Osteocyte (in vitro differentiated cells): ENCODE data around the gene TCTN3. TPM values are rescaled to one million over a fixed set of nuclear protein-coding genes. Genes with fewer than 3 reads are reported as not detected.

Source experiments
- DNase-seq: peaks from one replicate; pipeline ENCODE4 v3.0.0; 2021; ENCODE audit warnings: mixed read lengths; ENCODE audit not compliant: unreplicated experiment; ENCODE audit errors: extremely low spot score
- H3K27ac Mint-ChIP-seq: one replicate; pipeline ENCODE4 v1.8.0; 2021; ENCODE audit warnings: mild to moderate bottlenecking, mixed read lengths; ENCODE audit not compliant: unreplicated experiment
- H3K27me3 Mint-ChIP-seq: one replicate; pipeline ENCODE4 v1.8.0; 2021; ENCODE audit warnings: mixed read lengths; ENCODE audit not compliant: unreplicated experiment
- H3K36me3 Mint-ChIP-seq: one replicate; pipeline ENCODE4 v1.8.0; 2021; ENCODE audit warnings: mixed read lengths; ENCODE audit not compliant: unreplicated experiment
- H3K4me1 Mint-ChIP-seq: one replicate; pipeline ENCODE4 v1.8.0; 2021; ENCODE audit warnings: mixed read lengths; ENCODE audit not compliant: unreplicated experiment
- H3K4me3 Mint-ChIP-seq: one replicate; pipeline ENCODE4 v1.8.0; 2021; ENCODE audit warnings: mild to moderate bottlenecking, moderate library complexity, mixed read lengths; ENCODE audit not compliant: unreplicated experiment
- H3K9me3 Mint-ChIP-seq: one replicate; pipeline ENCODE4 v1.8.0; 2021; ENCODE audit warnings: mixed read lengths; ENCODE audit not compliant: unreplicated experiment
- total RNA-seq: library from RNA; stranded (reverse); gene quantifications from 2 replicates; pipeline ENCODE4 v1.2.1, GENCODE V29; 2021
- TF ChIP-seq, protein P1 (sequence below): fragments of 200-600 bp; sonication (generic); IDR thresholded peaks from 2 replicates; pipeline ENCODE4 v1.5.0; 2021; ENCODE audit warnings: antibody characterized with exemption, mild to moderate bottlenecking, moderate library complexity

TCTN3 gene
- total RNA-seq, 1 donor from 2014 or later, result 36.4 TPM

- Mint-ChIP-seq H3K9me3 (no peaks in the 10 kb centered on the region), H3K4me3 (no peak overlapping the region), H3K36me3 (no peaks in the 10 kb centered on the region), H3K27ac (no peak overlapping the region), H3K27me3 (peaks cover 2% of the 10 kb centered on the region), H3K4me1 (no peaks in the 10 kb centered on the region)
- no peak for DNase-seq
- TF ChIP-seq, protein P1, sequence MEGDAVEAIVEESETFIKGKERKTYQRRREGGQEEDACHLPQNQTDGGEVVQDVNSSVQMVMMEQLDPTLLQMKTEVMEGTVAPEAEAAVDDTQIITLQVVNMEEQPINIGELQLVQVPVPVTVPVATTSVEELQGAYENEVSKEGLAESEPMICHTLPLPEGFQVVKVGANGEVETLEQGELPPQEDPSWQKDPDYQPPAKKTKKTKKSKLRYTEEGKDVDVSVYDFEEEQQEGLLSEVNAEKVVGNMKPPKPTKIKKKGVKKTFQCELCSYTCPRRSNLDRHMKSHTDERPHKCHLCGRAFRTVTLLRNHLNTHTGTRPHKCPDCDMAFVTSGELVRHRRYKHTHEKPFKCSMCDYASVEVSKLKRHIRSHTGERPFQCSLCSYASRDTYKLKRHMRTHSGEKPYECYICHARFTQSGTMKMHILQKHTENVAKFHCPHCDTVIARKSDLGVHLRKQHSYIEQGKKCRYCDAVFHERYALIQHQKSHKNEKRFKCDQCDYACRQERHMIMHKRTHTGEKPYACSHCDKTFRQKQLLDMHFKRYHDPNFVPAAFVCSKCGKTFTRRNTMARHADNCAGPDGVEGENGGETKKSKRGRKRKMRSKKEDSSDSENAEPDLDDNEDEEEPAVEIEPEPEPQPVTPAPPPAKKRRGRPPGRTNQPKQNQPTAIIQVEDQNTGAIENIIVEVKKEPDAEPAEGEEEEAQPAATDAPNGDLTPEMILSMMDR, result no peak
Observed at GRCh38 chr10:95716866-95717265, 23.1 kb upstream of the TCTN3 start.

- TF ChIP-seq, protein P1, result no peak
- peaks cover 2% of the 10 kb centered on the region for H3K27me3 Mint-ChIP-seq
- no peaks in the 10 kb centered on the region for H3K36me3 Mint-ChIP-seq
- H3K9me3 Mint-ChIP-seq, result no peaks in the 10 kb centered on the region
- no peak for DNase-seq
- H3K4me3 Mint-ChIP-seq, result no peak overlapping the region
- no peaks in the 10 kb centered on the region for H3K4me1 Mint-ChIP-seq
- no peak overlapping the region for H3K27ac Mint-ChIP-seq
Observed at GRCh38 chr10:95716466-95716865, 22.7 kb upstream of the TCTN3 start.

DNA sequence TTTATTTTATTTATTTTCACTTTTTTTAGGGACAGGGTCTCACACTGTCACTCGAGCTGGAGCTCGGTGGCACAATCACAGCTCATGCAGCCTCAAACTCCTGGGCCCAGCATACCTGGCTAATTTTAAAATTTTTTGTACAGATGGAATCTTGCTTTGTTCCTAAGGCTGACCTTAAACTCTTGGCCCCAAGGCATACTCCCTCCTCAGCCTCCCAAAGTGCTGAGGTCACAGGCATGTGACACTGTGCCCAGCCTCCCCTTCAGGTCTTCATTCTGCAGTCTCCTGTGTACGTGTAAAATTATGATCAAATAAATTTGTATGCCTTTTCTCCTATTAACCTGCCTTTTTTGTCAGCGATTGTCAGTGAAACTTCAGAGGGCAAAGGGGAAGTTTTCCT is 17.8 kb upstream of the TCTN3 start:
- no peaks in the 10 kb centered on the region for H3K36me3 Mint-ChIP-seq
- H3K27ac Mint-ChIP-seq, result no peak overlapping the region
- no peaks in the 10 kb centered on the region for H3K9me3 Mint-ChIP-seq
- DNase-seq, result no peak
- H3K4me1 Mint-ChIP-seq, result no peaks in the 10 kb centered on the region
- TF ChIP-seq, protein P1, result no peak
- H3K4me3 Mint-ChIP-seq, result no peak overlapping the region
- H3K27me3 Mint-ChIP-seq, result peaks cover 2% of the 10 kb centered on the region

- peaks cover 3% of the 10 kb centered on the region for H3K27me3 Mint-ChIP-seq
- H3K4me3 Mint-ChIP-seq, result no peak overlapping the region
- H3K27ac Mint-ChIP-seq, result no peak overlapping the region
Observed at GRCh38 chr10:95706990-95707389, 13.3 kb upstream of the TCTN3 start.

DNA sequence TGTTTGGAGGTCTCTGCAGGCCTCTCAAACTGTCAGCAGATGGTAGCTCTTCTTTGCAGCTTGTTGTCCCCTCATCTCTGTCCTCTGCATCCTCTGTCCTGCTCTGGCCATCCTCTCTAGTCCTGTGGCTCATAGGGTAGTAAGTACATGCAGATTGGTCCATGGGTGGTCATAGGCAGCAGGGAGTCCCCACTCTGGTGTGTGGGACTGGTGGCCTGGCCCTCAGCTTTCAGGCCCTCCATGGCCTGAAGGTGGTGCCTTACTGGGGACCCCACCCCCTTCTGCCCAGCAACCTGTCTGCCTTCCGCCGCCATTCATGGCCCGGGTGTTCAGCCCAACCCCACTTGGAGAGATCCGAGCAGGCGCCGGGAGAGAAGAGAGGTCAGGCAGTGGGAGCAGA is 12.8 kb upstream of the TCTN3 start:
- Mint-ChIP-seq H3K27me3 (peaks cover 3% of the 10 kb centered on the region), H3K27ac (no peak overlapping the region), H3K9me3 (no peaks in the 10 kb centered on the region), H3K36me3 (no peaks in the 10 kb centered on the region), H3K4me1 (no peaks in the 10 kb centered on the region), H3K4me3 (no peak overlapping the region)
- no peak for DNase-seq
- TF ChIP-seq, protein P1, result no peak

More at GRCh38 chr10:95706990-95707389, 13.3 kb upstream of the TCTN3 start:
- no peak for DNase-seq
- TF ChIP-seq, protein P1, result no peak
- Mint-ChIP-seq H3K9me3 (no peaks in the 10 kb centered on the region), H3K4me1 (no peaks in the 10 kb centered on the region), H3K36me3 (no peaks in the 10 kb centered on the region)
